CD4-positive, alpha-beta T cell (primary cell): Measurements from ENCODE around the gene MMP11. TPM values are rescaled to one million over a fixed set of nuclear protein-coding genes. Genes with fewer than 3 reads are reported as not detected.
A peak's percentile ranks its signal among the peaks of the same experiment; 100 is the strongest.

Experiments used
- ATAC-seq: fragments of 200-7000 bp; cut with Tn5 transposase; one replicate; pipeline ENCODE4 v1.10.0; 2022; ENCODE audit warnings: mild to moderate bottlenecking; ENCODE audit not compliant: poor library complexity
- CTCF ChIA-PET: fragments of 350-600 bp; sonication (Branson Sonifier 250); formaldehyde crosslinking; loops from one replicate; lab custom pipeline; 2021; ENCODE audit warnings: antibody characterized with exemption, inconsistent platforms; lab: Charles Lee
- POLR2A ChIA-PET: fragments of 350-600 bp; sonication (Branson Sonifier 250); formaldehyde crosslinking; loops from one replicate; lab custom pipeline; 2021; ENCODE audit warnings: antibody characterized with exemption, inconsistent platforms; lab: Charles Lee
- DNase-seq, 14 experiments: peaks; one replicate each; pipeline ENCODE4 v3.0.0-alpha.2; 2013 to 2020; ENCODE audit warnings: mixed read lengths in 2 of 14
- H3K27ac ChIP-seq, 2 donors: one replicate each; pipeline versions ENCODE4 v1.5.1 to v1.7.0; 2013; ENCODE audit warnings: low read length in 2 of 2, low read depth in 1 of 2, mild to moderate bottlenecking in 1 of 2
- H3K27me3 ChIP-seq, 2 experiments: 1 replicate in 1 of 2; 2 replicates in 1 of 2; pipeline versions ENCODE4 v1.6.1 to v1.7.0; 2013; ENCODE audit warnings: low read length in 2 of 2, control low read depth in 1 of 2, mild to moderate bottlenecking in 1 of 2, moderate library complexity in 1 of 2; ENCODE audit not compliant: insufficient read depth in 2 of 2, control insufficient read depth in 1 of 2
- H3K36me3 ChIP-seq: one replicate; pipeline ENCODE4 v1.6.1; 2013; ENCODE audit warnings: low read length, control low read depth; ENCODE audit not compliant: insufficient read depth
- H3K4me1 ChIP-seq: one replicate; pipeline ENCODE4 v1.6.1; 2013; ENCODE audit warnings: low read length, control low read depth; ENCODE audit not compliant: insufficient read depth
- H3K4me3 ChIP-seq: one replicate; pipeline ENCODE4 v1.5.1; 2013; ENCODE audit warnings: mild to moderate bottlenecking, low read length, moderate library complexity
- H3K9me3 ChIP-seq, 2 experiments: 1 replicate in 1 of 2; 2 replicates in 1 of 2; pipeline versions ENCODE4 v1.6.1 to v1.7.0; 2013; ENCODE audit warnings: low read length in 2 of 2, mild to moderate bottlenecking in 2 of 2, control low read depth in 1 of 2, moderate library complexity in 1 of 2; ENCODE audit not compliant: control insufficient read depth in 1 of 2, insufficient read depth in 1 of 2
- H3K27ac Mint-ChIP-seq: one replicate; pipeline ENCODE4 v1.8.0; 2020; ENCODE audit warnings: mixed read lengths
- H3K27me3 Mint-ChIP-seq: one replicate; pipeline ENCODE4 v1.8.0; 2021; ENCODE audit warnings: mixed read lengths
- H3K36me3 Mint-ChIP-seq: one replicate; pipeline ENCODE4 v1.8.0; 2021; ENCODE audit warnings: low read depth, mixed read lengths
- H3K4me1 Mint-ChIP-seq: one replicate; pipeline ENCODE4 v1.8.0; 2021; ENCODE audit warnings: low read depth, mixed read lengths
- H3K4me3 Mint-ChIP-seq: one replicate; pipeline ENCODE4 v1.8.0; 2020; ENCODE audit warnings: mild to moderate bottlenecking, mixed read lengths
- H3K9me3 Mint-ChIP-seq: one replicate; pipeline ENCODE4 v1.8.0; 2020; ENCODE audit warnings: mixed read lengths
- CTCF ChIP-seq: fragments of 200-600 bp; IDR thresholded peaks from one replicate; pipeline ENCODE4 v1.8.0; 2022; ENCODE audit warnings: antibody characterized with exemption, mild to moderate bottlenecking
- intact Hi-C, 2 experiments: fragments of 100-400 bp; cut with DNase I in 1 of 2; cut with micrococcal nuclease in 1 of 2; formaldehyde crosslinking; loops; one replicate each; pipeline versions ENCODE4 v1.15.1 to v1.9.0; 2023 to 2025; cut with DNase I, micrococcal nuclease
- total RNA-seq, 174 experiments: library from RNA in 2 of 174; stranded (reverse) in 2 of 174; gene quantifications; one replicate each; pipeline ENCODE4 v1.2.3 and lab custom pipeline; 2021 to 2026

MMP11 gene
- total RNA-seq, 2 experiments from 2014 or later, result 2.3 to 2.4 TPM

DNA sequence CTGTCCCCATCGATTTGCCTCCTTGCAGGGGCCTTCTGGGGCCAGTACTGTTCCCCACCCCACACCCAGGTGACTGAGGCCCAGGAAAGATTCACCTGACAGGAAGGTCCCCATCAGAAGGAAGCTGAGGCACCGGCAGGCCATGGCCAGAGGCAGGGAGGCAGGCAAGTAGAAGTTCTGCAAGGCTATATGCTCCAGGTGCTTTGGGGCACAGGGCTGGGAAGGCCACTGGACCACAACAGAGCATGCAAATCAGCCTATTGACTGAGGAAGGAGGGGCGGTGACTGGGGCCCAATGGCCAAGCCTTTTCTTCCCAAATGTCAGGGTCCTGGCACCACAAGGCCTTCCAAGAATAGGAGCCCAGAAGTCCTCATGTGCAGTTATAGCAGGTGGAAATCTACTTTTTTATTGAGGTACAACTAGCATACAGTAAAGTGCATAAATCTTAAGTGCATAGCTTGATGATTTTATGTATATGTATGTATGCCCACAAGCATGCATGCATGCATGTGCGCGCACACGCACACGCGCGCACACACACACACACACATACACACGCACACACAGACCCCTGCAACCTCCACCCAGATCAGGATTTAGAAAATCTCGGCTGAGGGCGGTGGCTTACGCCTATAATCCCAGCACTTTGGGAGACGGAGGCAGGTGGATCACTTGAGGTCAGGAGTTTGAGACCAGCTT is 18.3 kb upstream of the MMP11 start, which contains the start of gene VPREB3:
TSS of gene VPREB3 (minus strand) at position 206 of the 700 bp plus-strand sequence. CDS start at position 144, 62 bp downstream.
- Histone ChIP-seq H3K27me3 (no peaks in the 10 kb centered on the region), H3K4me3 (no peak within 1 kb of the TSS), H3K9me3 (no peaks in the 10 kb centered on the region), H3K4me1 (peaks cover 17% of the 10 kb centered on the region), H3K27ac (no peak within 1 kb of the TSS), H3K36me3 (no peaks in the 10 kb centered on the region)
- ATAC-seq (no peak), DNase-seq (no peak)
- Mint-ChIP-seq H3K27me3 (no peaks in the 10 kb centered on the region), H3K36me3 (no peaks in the 10 kb centered on the region), H3K4me1 (peaks cover 12% of the 10 kb centered on the region), H3K4me3 (peak within 1 kb of the TSS; percentile 65), H3K9me3 (no peaks in the 10 kb centered on the region), H3K27ac (no peak within 1 kb of the TSS)
- CTCF ChIA-PET, result interaction anchor here (1.0 kb wide), 1 partner anchor 11 kb away, joined by 3 read pairs; no protein-coding TSS in a partner anchor
- intact Hi-C loops, result no loop called here
- POLR2A ChIA-PET, result interaction anchor here (0.9 to 1.1 kb wide), 2 partner anchors 103 kb away, joined by 3 to 4 read pairs; partner anchors contain the start of gene SLC2A11
- no peak for TF ChIP-seq CTCF

- CTCF ChIA-PET, result interaction anchor here (1.0 kb wide), 1 partner anchor 10 kb away, joined by 3 read pairs; no protein-coding TSS in a partner anchor
- Mint-ChIP-seq H3K4me1 (peaks cover 6% of the 10 kb centered on the region), H3K36me3 (no peaks in the 10 kb centered on the region), H3K27ac (no peak overlapping the region), H3K4me3 (no peak overlapping the region), H3K27me3 (no peaks in the 10 kb centered on the region), H3K9me3 (no peaks in the 10 kb centered on the region)
- Histone ChIP-seq H3K4me3 (no peak overlapping the region), H3K4me1 (peaks cover 13% of the 10 kb centered on the region), H3K9me3 (no peaks in the 10 kb centered on the region), H3K27me3 (no peaks in the 10 kb centered on the region), H3K27ac (no peak overlapping the region), H3K36me3 (no peaks in the 10 kb centered on the region)
- no peak for TF ChIP-seq CTCF
- no peak for DNase-seq
- no peak for ATAC-seq
- POLR2A ChIA-PET, result interaction anchor here (0.6 to 1.2 kb wide), 3 partner anchors 38 to 712 kb away, joined by 3 read pairs; partner anchors contain the start of gene SLC2A11
- intact Hi-C loops, result no loop called here
Measured at GRCh38 chr22:23754980-23755636, 17.5 kb upstream of the MMP11 start.

DNA sequence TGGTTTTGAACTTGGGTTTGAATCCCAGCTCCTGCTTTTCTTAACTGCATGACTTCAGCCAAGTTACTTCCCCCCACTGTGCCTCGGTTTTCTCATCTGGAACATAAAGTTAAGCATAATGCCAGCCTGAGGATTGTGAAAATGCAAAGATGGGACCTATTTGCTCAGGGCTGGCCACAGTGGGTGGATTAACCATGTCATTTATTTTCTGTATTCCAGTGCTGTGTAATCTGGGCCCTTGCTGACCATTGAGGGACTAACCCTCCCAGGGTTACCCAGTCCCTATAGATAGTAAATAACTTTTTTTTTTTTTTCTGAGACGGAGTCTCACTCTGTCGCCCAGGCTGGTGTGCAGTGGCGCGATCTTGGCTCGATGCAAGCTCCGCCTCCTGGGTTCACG is 16.9 kb upstream of the MMP11 start:
- ATAC-seq (no peak), DNase-seq (no peak)
- H3K27ac ChIP-seq, result no peak overlapping the region
- ChIA-PET CTCF (interaction anchor here (1.0 kb wide), 1 partner anchor 9 kb away, joined by 3 read pairs; no protein-coding TSS in a partner anchor), POLR2A (interaction anchor here (1.1 to 1.2 kb wide), 2 partner anchors 37 to 102 kb away, joined by 3 read pairs; partner anchors contain the start of gene SLC2A11)
- Mint-ChIP-seq H3K27me3 (no peaks in the 10 kb centered on the region), H3K36me3 (no peaks in the 10 kb centered on the region), H3K4me1 (peaks cover under 1% of the 10 kb centered on the region), H3K27ac (no peak overlapping the region), H3K9me3 (no peaks in the 10 kb centered on the region), H3K4me3 (no peak overlapping the region)
- intact Hi-C loops, result no loop called here
- H3K27me3 ChIP-seq, result no peaks in the 10 kb centered on the region
- peaks cover 7% of the 10 kb centered on the region for H3K4me1 ChIP-seq
- no peaks in the 10 kb centered on the region for H3K36me3 ChIP-seq
- TF ChIP-seq CTCF, result no peak
- H3K9me3 ChIP-seq, result no peaks in the 10 kb centered on the region
- no peak overlapping the region for H3K4me3 ChIP-seq
